Peyer's patch (tissue), 4 donors: ENCODE results near the gene EPHA2. TPM values are rescaled to one million over a fixed set of nuclear protein-coding genes. Genes with fewer than 3 reads are reported as not detected.

Source experiments
- DNase-seq, 3 donors: peaks; one replicate each; pipeline ENCODE4 v3.0.0-alpha.2; 2017 to 2019
- H3K27ac ChIP-seq, 4 donors: fragments of 200-600 bp; sonication (generic); one replicate each; pipeline ENCODE4 v1.5.1; 2016 to 2019
- H3K27me3 ChIP-seq, 2 donors: fragments of 200-600 bp; sonication (generic); one replicate each; pipeline ENCODE4 v1.5.1; 2019
- H3K36me3 ChIP-seq, 3 donors: fragments of 200-600 bp; sonication (generic); one replicate each; pipeline ENCODE4 v1.5.1; 2016 to 2019
- H3K4me1 ChIP-seq, 4 donors: fragments of 200-600 bp; sonication (generic); one replicate each; pipeline ENCODE4 v1.5.1; 2016 to 2019
- H3K4me3 ChIP-seq, 4 donors: fragments of 200-600 bp; sonication (generic); 1 replicate in 3 of 4; 2 replicates in 1 of 4; pipeline ENCODE4 v1.5.1; 2016 to 2019; ENCODE audit warnings: mild to moderate bottlenecking in 1 of 4
- H3K9me3 ChIP-seq, 4 donors: fragments of 200-600 bp; sonication (generic); one replicate each; pipeline ENCODE4 v1.5.1; 2016 to 2019; ENCODE audit warnings: mild to moderate bottlenecking in 1 of 4
- POLR2A ChIP-seq, 2 donors: fragments of 450-650 bp; IDR thresholded peaks; one replicate each; pipeline ENCODE4 v1.5.1; 2017; ENCODE audit warnings: antibody characterized with exemption in 2 of 2, mild to moderate bottlenecking in 2 of 2, moderate library complexity in 2 of 2
- total RNA-seq, 4 donors: library from RNA; depleted of rRNA; stranded (reverse); fragments of >200 nt; gene quantifications; one replicate each; pipeline ENCODE4 v1.1.0, GENCODE V29; 2016
- TF ChIP-seq, protein P1 (sequence below), 6 experiments: fragments of 450-650 bp in 4 of 6; fragments of 200-600 bp in 2 of 6; sonication (generic) in 1 of 6; IDR thresholded peaks; one replicate each; pipeline ENCODE4 v1.5.1; 2017 to 2019; ENCODE audit warnings: antibody characterized with exemption in 6 of 6, mild to moderate bottlenecking in 3 of 6, moderate library complexity in 1 of 6

The EPHA2 gene
- total RNA-seq, 4 donors from 2014 or later = 23.5 to 42.6 (median 35.5) TPM

DNA sequence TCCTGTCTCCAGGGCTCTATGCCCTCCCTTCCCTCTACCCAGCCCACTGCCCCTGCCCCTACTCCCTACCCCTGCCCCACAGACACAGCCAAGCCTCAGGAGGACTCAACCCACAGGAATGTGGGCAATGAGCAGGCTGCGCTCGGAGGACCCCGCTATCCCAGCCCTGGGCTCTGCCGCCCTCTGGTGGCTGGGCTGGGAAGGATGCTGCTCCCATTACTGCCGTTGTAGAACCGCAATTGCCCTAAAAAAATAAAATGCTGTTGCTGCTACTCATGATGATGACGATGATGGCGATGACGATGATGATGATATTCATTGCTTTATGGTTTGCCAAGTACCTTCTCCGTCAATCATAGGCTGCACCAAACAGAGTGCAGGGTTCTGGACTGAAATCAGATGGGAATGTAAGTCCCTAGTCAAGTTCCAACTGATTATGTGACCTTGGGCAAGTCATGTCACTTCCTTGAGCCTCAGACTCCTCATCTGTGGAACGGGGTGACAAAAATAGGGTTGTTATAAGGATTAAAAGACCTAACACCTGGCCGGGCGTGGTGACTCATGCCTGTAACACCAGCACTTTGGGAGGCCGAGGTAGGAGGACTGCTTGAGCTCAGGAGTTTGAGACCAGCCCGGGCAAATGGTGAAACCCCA is 32.0 kb upstream of the EPHA2 start:
- Histone ChIP-seq H3K4me1 (peaks cover 0 to 14% (median 4%) of the 10 kb centered on the region in 4 donors), H3K27me3 (no peaks in the 10 kb centered on the region), H3K4me3 (no peak overlapping the region), H3K36me3 (no peaks in the 10 kb centered on the region), H3K9me3 (no peaks in the 10 kb centered on the region), H3K27ac (peak overlapping the region; percentile 25 to 90 (median 79))
- peak; percentile 69 to 88 (median 84) for DNase-seq
- TF ChIP-seq, protein P1, sequence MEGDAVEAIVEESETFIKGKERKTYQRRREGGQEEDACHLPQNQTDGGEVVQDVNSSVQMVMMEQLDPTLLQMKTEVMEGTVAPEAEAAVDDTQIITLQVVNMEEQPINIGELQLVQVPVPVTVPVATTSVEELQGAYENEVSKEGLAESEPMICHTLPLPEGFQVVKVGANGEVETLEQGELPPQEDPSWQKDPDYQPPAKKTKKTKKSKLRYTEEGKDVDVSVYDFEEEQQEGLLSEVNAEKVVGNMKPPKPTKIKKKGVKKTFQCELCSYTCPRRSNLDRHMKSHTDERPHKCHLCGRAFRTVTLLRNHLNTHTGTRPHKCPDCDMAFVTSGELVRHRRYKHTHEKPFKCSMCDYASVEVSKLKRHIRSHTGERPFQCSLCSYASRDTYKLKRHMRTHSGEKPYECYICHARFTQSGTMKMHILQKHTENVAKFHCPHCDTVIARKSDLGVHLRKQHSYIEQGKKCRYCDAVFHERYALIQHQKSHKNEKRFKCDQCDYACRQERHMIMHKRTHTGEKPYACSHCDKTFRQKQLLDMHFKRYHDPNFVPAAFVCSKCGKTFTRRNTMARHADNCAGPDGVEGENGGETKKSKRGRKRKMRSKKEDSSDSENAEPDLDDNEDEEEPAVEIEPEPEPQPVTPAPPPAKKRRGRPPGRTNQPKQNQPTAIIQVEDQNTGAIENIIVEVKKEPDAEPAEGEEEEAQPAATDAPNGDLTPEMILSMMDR (IDR thresholded peaks at IDR 0.05) = peak; percentile 73 to 99 (median 96)
- TF ChIP-seq POLR2A (IDR thresholded peaks at IDR 0.05) = no peak

DNA sequence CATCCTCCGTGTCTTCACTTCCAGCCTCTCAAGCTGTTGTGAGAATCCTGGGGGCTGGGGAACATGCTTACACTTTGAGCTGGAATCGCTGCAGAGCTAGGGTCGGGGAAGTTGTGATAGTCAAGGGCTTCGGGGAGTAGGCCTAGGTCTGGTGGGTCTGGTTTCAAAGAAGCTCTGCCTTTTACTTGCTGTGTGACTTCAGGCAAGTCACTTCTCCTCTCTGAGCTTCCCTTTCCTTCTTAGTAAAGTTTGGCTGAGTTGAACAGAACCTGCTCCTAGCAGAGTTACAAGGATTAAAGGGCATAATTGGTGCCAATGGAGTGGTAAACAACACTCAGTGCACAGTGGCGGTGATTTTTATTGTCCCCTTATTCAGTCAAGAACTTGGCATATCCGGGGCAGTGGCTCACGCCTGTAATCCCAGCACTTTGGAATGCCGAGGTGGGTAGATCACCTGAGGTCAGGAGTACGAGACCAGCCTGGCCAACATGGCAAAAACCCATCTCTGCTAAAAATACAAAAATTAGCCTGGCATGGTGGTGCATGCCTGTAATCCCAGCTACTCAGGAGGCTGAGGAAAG is 30.9 kb upstream of the EPHA2 start:
- Histone ChIP-seq H3K4me1 (peaks cover 0 to 24% (median 4%) of the 10 kb centered on the region in 4 donors), H3K36me3 (no peaks in the 10 kb centered on the region), H3K9me3 (no peaks in the 10 kb centered on the region), H3K27me3 (no peaks in the 10 kb centered on the region), H3K27ac (peak overlapping the region in 1 of 4 donors; percentile 66), H3K4me3 (no peak overlapping the region)
- peak in 1 of 3 donors; percentile 71 for DNase-seq
- TF ChIP-seq, protein P1 (IDR thresholded peaks at IDR 0.05) = no peak
- no peak for TF ChIP-seq POLR2A (IDR thresholded peaks at IDR 0.05)

DNA sequence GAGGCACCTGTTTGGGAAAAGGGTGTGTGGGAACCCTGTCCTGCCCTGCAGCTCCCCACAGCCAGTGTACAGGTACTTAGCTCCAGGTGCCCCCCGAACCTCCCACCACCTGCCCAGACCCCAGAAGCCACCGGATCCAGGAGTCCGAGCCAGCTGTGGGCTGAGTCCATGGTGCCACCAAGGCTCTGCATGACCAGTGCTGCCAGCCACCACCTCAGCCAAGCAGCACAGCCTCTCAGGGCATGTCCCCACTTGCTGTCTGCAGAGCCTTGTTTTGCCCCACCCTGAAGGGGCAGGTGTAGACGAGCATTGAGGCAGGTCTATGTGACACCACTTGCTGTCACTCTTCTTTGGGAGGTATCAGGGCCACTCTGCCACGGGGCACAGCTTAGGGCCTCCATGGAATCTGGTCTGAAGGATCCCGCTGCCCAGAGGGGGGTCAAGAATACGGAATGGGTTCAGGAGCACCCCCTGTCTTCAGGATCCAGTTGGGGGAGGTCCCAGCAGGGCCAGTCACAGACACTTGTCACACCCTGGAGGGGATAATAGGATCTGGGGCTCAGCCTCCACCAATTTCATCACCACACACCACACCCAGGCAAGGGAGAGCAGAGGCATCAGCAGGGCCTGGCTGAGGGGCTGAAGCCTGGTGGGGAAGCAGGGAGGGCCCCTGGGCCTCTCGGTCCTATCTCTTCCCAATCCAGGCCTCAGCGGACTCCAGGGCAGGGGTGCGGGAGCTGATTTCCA is 28.9 kb upstream of the EPHA2 start:
- Histone ChIP-seq H3K27me3 (no peaks in the 10 kb centered on the region), H3K9me3 (no peaks in the 10 kb centered on the region), H3K27ac (no peak overlapping the region), H3K36me3 (no peaks in the 10 kb centered on the region), H3K4me1 (peaks cover 0 to 35% (median 4%) of the 10 kb centered on the region in 4 donors), H3K4me3 (no peak overlapping the region)
- DNase-seq = no peak
- TF ChIP-seq, protein P1 (IDR thresholded peaks at IDR 0.05) = no peak
- no peak for TF ChIP-seq POLR2A (IDR thresholded peaks at IDR 0.05)

DNA sequence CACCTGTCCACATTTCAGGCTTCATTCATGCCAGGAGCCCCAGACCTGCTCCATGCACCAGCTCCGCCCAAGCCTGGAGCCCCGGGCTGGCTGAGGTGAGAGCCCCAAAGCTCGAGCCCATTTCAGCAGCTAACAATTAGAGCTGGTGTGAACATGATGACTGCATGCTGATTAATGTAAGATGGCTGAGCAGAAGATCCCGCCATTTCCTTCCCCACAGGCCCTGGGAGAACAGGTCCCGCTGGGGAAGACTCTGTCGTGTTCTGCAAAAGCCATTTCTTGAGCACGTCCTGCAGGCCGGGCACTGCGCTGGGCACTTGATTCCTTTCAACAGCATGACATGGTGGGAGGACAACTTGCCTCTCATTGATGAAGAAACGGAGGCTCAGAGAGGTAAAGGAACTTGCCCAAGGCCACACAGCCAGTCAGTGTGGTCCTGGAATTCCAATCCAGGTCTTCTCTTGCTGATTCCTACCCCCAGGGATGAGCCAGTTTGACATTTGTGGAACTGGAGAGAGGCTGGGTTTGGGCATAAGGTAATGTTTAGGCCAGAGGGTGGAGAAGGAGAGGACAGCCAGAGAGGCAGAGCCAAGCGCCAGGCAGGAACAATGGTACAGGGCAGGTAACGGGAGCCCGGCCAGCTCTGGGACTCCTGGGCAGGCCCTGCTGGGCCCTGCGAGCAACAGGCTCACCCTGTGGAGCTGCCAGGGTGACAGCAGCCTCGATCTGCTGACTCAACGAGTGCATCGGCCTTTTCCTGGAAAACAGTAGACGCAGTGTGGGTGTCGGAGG is 28.1 kb upstream of the EPHA2 start:
- Histone ChIP-seq H3K27me3 (no peaks in the 10 kb centered on the region), H3K4me3 (no peak overlapping the region), H3K27ac (no peak overlapping the region), H3K36me3 (no peaks in the 10 kb centered on the region), H3K4me1 (peaks cover 0 to 39% (median 4%) of the 10 kb centered on the region in 4 donors), H3K9me3 (no peaks in the 10 kb centered on the region)
- TF ChIP-seq, protein P1 (IDR thresholded peaks at IDR 0.05) = no peak
- no peak for TF ChIP-seq POLR2A (IDR thresholded peaks at IDR 0.05)
- DNase-seq = no peak

DNA sequence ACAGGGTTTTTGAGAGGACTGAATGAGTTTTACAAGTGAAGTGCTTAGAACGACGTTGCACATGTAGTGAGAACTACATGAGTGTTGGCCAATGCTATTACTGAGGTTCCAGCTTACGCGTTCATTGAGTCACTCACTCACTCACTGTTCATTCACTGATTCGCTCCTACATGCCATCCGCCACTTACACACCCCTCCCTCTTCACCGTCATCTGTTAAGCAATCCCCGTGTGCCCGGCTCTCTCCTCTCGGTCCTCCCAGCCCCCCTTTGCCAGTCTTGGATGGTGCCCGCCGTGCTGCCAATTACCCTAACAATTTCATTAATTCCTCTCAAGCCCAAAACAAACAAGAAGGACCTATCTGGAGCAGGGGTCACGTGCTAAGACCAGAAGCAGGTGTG is 27.3 kb upstream of the EPHA2 start:
- Histone ChIP-seq H3K4me1 (peaks cover 0 to 38% (median 1%) of the 10 kb centered on the region in 4 donors), H3K27ac (peak overlapping the region in 1 of 4 donors; percentile 52), H3K9me3 (no peaks in the 10 kb centered on the region), H3K36me3 (no peaks in the 10 kb centered on the region), H3K27me3 (no peaks in the 10 kb centered on the region), H3K4me3 (no peak overlapping the region)
- TF ChIP-seq, protein P1 (IDR thresholded peaks at IDR 0.05) = no peak
- no peak for TF ChIP-seq POLR2A (IDR thresholded peaks at IDR 0.05)
- peak in 1 of 3 donors; percentile 71 for DNase-seq
